GM18907 (cell line): ENCODE data around the gene SESN3.
"Not testable (repeated sequence)": the region's sequence is repeated elsewhere in the genome, so short reads cannot be mapped to it uniquely, and the experiment has no call there.

Source experiments
- ATAC-seq: cut with Tn5 transposase; IDR thresholded peaks from one replicate; pipeline ENCODE4 v1.9.1; 2021; ENCODE audit warnings: mild to moderate bottlenecking, moderate library complexity; ENCODE audit not compliant: unreplicated experiment

The SESN3 gene, protein sequence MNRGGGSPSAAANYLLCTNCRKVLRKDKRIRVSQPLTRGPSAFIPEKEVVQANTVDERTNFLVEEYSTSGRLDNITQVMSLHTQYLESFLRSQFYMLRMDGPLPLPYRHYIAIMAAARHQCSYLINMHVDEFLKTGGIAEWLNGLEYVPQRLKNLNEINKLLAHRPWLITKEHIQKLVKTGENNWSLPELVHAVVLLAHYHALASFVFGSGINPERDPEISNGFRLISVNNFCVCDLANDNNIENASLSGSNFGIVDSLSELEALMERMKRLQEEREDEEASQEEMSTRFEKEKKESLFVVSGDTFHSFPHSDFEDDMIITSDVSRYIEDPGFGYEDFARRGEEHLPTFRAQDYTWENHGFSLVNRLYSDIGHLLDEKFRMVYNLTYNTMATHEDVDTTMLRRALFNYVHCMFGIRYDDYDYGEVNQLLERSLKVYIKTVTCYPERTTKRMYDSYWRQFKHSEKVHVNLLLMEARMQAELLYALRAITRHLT

DNA sequence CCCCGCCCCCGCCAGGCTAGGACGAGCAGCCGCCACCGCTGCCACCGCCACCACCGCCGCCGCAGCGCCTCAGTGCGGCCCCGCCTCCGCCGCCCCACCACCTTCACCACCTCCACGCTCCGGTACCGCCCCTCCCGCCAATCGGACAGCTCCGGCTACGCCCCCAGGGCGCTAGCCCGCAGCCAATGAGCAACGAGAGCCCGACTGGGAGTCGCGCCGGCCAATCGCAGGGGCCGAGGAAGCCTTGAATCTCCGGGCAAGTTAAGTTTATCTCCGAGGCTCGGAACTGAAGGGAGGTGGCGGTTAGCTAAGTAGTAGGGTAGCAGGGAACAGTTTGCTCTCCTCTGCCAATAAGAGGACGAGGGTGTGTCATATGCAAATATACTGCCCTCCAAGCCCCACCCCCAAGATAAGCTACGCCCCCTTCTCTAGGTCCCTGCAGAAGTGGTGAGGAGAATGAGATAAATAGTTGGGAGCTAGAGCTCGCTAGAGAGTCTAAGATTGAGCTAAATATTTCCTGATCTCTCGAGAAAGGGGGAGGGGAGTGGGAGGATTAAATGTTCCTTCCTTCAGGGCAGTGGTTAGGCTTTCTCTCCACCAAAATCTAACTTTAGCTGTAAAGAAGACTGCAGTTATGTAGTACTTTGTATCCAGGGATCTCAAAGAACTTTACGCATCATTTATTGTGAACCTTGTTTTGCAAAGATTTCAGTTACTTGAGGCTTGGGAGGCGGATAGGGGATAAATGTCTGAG is at the start of gene SESN3:
Gene SESN3 (minus strand): TSS at position 76 of the 754 bp plus-strand sequence. CDS start 342 bp downstream, outside the sequence.
- peak; percentile 97 for ATAC-seq

DNA sequence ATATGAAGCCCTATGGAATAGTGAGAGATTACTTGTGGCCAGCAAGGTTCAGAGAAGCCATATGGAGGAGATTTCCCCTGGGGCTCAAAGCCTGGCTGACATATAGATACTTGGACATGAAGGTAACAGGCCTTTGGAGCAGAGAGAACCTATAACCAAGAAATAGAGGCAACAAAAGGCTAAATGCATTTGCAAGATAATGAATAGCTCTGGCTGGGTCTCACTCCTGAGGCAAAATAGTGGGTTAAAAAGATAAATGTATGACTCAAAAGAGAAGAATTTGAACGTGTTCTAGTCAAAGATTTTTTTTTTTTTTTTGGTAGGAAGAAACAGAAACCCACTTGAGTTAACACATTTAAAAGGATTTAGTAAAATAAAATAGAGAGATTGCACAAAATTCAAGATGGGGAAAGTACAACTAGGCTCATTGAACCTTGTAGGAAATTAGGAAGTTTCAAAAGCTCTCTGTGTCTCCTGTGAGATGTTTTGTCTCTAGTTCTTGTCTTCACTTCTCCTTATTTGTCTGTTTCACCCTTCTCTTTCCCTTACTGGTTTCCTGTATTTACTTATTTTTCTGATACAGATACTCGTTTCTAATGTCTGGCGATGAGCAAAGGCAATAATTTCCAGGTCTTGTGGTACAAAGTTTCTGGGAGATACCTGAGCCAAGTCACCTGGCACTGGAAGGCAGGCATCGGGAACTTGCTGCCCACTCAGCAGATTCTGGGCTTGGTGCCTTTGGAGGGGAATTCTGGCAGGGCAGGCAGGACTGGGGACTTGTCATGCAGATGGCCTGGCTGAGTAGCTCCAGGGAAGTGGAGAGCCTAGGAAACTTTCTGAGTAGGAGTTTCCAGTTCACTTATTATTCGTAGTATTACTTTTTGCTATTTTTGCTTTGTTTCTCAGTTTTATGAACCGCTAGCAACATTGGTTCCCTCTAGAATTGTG is 49.2 kb upstream of the SESN3 start:
- ATAC-seq, result peak; percentile 56

DNA sequence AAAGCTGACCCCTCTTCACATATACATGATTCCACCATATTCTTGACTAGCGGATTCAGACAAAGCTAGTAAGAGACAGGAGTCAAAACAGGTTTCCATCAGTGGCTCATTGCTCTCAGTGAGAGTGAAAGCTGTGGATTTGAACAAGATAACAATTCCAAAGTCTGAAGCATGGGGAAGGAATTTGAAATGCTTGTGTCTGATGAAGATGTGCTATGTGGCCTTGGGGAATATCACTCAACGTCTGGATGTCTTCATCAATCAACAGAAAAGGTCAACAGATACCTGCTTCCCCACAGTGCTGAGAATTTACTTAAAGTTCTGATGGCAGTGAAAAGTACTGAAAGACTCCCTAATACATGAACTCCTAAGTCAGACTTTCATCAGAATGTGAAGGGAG is 46.9 kb upstream of the SESN3 start:
- ATAC-seq, result no peak

DNA sequence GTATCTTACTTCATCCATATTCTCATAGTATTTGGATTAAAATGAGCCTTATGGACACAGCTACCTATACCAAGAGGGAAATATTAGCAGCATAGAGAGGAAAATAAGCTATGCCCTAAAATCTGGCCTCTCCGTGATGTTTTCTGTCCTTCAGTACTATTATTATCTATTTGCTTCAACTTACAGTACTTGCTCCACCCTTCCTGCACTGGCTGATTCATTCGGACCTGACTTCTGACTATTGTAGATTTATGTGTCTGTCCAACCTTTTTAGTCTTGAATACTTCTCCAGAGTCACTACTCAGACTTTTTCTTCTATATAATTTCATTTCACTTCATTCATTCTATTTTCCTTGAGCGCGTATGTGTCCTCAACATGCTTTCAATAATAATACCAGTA is 45.1 kb upstream of the SESN3 start:
- no peak for ATAC-seq

DNA sequence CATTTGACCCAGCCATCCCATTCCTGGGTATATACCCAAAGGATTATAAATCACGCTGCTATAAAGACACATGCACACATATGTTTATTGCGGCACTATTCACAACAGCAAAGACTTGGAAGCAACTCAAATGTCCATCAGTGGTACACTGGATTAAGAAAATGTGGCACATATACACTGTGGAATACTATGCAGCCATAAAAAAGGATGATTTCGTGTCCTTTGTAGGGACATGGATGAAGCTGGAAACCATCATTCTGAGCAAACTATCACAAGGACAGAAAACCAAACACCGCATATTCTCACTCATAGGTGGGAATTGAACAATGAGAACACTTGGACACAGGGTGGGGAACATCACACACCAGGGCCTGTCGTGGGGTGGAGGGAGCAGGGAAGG is 42.6 kb upstream of the SESN3 start:
- ATAC-seq, result not testable (repeated sequence)

DNA sequence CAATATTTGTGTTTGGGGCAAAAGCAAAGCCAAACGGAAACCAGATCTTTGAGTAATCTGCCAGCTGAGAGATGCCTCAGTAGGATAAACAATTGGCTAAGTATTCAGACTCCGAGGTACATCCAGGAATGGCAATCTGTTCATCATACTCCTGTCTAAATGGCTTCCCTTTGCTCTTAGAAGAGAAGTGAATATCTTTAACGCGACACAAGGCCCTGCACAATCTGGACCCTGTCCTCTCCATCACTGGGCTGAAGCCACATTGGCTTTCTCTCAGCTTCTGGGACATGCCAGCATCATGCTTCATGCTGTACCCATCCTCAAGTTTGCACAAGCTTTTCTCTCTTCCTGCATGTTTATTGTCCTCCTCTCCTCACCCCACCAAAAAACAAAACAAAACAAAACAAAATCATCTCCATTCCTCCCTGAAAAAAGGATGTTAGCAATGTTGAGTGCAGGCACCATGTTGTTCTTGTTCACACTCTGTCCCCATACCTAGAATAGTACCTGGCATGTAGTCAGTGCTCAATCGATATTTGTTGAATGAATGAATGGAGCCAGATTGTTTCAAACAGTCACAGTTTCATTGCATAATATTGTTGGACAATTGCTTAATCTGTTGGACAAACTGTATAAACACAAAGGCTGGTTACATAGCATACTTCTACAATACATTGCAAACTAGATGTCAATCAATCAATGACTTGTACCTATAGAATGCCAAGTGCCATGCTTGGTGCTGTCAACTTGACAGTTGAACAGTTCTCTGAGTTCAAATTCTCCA is 38.2 kb upstream of the SESN3 start:
- no peak for ATAC-seq

DNA sequence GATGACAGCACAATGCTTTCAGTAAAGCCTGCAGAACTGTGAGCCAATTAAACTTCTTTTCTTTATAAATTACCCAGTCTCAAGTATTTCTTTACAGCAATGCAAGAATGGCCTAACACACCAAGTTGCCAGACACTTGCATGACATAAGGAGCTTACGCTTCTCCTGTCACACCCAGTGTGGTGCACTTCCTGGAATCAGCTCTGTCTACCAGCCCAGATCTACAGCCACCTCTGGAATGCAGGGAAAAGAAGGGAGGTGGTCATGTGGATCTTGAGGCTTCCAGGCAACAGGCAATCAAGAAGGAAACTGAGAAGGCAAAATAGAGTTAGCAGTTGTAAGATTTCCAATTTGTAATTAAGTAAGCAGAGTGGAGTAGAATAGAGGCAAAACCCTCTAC is 37.4 kb upstream of the SESN3 start:
- ATAC-seq, result no peak

DNA sequence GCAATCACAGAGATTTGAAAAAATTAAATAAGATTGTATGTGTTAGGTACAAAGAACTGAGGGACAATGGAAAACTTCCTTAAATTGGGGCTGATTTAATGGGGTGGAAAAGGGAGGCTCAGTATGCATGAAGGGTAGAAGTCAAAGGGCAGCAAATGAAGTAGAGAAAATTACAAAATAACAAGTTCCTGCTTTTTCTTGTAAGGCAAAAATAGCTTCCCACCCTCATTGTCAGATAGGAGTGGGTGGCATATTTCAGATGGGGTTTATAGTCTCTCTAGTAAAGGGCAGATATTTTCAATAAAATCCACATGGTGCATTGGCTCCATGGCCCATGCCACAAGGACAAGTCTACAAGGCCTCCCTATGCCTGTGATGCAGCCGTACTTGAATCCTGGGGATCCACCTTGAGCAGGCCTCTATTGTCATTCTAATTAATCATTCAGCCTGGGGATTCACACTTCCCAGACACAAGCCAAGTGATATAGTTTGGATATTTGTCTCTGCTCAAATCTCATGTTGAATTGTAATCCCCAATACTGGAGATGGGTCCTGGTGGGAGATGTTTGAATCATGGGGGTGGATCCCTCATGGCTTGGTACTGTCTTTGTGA is 36.7 kb upstream of the SESN3 start:
- no peak for ATAC-seq

DNA sequence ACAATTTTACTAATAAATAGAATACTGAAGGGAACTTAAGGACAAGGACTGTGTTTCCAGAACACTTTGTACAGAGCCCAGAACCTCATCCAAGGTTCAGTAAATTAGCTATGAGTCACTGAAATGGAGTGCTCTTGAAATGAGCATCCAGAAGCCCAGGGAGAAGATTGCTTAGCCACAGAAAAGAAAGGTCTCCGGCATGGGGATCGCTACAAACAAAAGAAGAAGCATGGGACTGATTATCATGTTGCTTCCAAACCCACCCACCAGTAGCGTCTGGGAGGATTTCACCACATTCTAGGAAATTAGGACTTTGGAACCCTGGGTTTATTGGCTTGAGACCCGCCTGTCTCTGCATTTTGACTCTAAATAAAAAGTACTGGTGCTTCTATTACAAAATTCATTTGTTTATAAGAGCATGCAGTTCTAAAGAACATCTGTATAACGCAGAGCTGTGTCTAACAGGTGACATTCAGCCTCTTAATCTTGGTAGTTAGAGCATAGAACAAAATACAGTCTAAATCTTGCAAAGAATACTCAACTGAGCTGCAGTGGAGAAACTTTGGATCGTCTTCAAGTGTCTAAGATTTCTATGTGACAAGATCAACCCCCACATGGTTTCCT is 35.9 kb upstream of the SESN3 start:
- no peak for ATAC-seq

DNA sequence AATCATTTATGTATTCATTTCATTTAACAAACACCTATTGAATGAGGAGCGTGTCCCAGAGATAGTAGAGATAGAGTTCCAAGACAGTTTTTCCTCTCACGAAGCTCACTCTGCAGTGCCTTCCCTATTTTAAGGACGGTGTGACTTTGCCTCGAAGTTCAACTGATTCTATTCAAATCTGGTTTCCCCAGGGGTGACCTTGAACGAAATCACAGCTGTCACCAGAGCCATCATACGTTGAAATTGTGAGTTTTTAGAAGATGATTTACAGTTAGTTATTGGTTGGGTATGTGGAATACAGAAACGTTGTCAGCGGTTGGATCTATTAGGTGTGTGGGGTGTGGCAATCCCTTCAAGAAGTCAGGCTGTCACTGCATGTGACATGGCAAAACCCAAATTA is 33.9 kb upstream of the SESN3 start:
- ATAC-seq, result no peak

DNA sequence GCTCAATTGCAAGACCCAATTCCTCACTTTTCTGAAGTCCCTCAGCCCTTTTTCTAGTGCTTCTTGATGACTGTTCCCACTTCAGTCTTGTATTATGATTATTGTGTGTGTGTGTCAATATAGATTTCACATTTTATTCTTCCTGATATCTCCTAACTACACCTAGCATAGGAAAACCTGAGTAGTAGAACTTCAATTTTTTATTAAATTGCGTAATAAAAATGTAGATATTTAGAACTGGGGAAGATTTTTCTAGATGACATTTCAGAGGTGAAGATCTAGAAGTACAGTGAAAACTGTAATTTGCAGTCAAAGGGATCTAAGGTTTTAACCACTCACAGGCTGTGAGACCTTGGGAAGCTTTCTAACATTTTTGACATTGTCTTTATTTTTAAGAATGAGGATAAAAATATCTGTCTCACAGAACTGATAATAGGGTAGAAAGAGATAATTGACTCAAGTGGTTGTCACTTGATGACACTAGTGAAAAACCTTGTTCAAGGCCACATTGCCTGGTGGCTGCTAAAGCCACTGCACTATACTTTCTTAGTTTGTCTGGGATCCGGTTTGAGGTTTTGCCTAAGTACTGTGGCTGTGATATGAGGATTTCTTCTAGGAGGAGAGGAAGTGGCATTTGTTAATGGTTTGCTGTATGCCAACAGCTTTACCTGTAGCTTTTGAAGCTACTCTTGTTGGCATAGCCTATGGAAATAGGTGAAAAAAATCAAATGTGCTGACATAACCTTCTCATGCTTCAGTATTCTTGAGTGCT is 32.2 kb upstream of the SESN3 start:
- no peak for ATAC-seq

DNA sequence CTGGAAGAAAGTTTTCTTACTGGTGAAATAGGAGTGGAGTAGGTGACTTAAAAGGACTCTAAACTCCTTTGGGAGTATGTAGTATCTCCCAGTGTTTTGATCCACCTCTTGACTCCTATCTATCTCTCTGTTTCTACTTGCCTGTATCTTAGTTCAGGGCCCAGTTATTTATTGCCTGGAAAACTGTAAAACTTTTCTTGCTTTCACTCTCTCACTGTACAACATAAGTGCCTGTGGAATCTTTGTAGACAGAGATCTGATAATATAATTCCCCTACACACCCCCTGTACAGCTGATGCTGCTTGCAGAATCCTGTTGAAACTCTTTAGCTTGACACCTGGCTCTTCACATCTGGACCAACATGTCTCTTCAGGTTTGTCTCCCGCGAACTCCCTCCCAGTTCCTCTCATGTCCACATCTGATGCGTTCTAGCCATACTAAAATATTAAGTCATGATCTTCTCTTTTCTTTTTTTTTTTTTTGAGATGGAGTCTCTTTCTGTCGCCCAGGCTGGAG is 26.5 kb upstream of the SESN3 start:
- no peak for ATAC-seq

DNA sequence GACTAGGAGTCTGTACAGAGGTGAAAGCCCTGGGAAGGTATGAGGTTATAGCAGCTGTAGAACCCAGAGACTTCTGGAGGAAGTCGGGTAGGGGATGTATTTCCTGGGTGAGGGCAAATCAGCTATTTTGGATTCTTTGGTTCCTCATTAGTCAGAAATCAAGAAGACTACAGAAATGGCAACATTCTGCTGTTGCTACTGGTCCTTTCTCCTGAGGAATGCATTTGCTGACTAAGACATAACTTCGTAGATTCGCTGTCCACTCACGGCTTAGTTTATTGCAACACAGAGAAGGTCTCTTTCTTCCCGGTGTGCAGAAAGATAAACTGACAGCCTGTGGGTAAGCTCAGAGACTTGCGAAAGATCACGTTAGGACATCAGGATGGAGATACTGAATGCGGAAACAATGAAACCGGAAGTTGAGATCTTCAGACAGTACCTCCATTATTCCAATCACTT is 25.3 kb upstream of the SESN3 start:
- no peak for ATAC-seq

DNA sequence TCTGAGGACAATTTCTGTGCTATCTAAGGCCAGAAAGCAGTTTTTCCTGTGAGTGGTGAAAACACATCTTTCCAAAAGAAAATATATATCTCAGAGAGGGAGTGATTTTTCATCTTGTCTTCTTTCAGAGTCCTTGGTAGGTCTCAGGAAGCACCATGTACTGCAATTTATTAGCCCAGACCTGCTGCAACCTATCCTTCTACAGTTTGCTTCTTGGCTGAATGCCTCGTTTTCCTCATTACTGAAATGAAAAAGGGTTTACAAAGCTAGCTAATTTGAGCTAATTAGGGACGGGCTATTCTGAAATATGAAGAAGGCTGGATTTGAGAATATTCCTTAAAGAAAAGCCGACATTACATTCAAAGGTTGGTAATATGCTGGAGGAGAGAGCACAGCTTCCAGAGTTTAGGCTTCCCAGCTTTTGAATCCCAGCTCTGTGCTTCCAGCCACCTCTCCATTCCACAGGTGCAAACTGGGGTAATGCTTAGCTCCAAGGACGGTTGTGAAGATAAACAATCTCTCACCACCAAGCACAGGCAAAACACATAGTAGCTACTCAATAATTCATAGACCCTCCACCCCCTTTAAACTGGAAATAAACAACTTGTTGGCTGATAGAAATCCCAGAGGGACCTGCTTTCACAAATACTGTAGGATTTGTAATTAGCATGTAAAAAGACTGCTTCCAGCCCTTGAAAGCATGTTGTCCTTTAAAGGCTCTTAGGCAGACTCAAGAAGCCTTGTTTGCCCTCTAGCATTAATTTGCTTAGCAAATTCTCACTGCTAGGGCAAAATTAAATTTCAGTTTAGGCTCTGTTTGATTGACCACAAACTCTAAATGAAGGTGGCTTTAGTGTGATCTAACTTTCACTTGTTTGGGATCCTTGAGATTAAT is 24.5 kb upstream of the SESN3 start:
- no peak for ATAC-seq

DNA sequence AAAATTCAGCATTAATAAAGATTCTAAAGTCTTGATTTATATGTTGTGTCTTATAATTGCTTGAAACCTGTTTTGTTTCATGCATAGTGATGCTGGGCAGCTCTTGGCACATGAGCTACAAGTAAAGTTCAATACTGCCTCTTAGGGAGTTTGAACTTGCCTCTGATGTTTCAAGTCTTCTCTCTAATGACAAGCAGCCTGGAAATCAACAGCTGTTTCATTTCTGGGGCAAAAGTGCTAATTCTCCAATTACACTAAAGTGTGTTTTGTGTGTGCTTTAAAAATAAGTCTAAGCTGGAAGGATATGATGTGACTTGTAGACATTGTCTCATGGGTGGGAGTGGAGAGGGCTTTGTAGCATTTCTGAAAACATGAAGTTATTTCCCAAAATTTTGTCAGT is 23.7 kb upstream of the SESN3 start:
- peak; percentile 9 for ATAC-seq

DNA sequence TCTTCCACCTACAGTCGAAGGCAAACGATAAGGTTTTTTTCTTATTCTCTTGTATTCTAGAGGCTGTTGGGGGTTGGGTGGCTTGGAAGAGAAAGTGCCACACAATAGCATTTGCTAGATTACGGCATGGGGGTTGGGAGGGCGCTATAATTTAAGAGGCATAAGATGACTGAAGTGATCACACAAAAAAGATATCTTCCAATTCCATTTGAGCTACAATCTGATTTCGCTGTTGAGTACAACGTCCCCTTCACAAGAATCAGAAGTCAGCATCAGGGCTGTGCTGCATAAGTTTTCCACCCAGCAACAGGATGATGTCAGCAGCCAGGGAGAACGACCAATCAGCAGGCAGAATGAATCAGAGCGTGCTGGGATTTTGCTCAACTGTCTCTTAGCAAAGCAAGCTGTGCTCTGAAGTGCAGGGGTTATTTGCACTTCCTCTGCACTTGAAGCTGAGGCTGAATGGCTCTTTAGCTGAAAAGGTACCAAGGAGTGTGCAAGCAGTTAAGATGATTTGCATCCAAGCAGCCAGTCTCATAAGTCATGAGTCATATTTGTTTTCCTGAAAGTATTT is 23.2 kb upstream of the SESN3 start:
- peak; percentile 99 for ATAC-seq

DNA sequence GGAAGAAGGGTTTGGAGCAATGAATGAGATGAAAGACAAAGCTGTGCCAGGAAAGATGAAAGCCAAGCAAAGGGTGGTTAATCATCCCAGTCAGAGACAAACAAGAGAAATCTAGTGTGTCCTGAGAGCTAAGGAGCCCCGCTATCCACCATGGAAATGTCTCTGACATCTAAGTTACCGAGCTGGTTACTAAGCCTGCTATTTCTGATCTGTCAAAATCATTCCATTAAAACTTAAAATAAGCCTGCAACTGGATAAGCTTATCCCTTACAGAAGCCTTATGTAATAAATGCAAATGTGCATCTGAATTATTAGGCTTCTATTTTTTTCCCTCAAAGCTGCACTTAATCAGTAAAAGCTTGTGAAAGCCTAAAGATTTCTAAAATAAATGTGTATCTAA is 22.1 kb upstream of the SESN3 start:
- ATAC-seq, result no peak
